Measurements from ENCODE around the gene PAMR1.
"Not testable (repeated sequence)": the region's sequence is repeated elsewhere in the genome, so short reads cannot be mapped to it uniquely, and the experiment has no call there.

PAMR1 gene

GRCh38 chr11:35545391-35546003, 20.1 kb upstream of the PAMR1 start:
- DNase-seq (ENCODE audit: low spot score), result no peak

- no peak for DNase-seq (ENCODE audit: low spot score)
Measured at GRCh38 chr11:35543481-35543880, 18.1 kb upstream of the PAMR1 start.

GRCh38 chr11:35541621-35542375, 16.4 kb upstream of the PAMR1 start:
- DNase-seq (ENCODE audit: low spot score), result peak; percentile 56

GRCh38 chr11:35540526-35540925, 15.1 kb upstream of the PAMR1 start:
- no peak for DNase-seq (ENCODE audit: low spot score)

GRCh38 chr11:35539781-35540281, 14.4 kb upstream of the PAMR1 start:
- peak; percentile 77 for DNase-seq (ENCODE audit: low spot score)

GRCh38 chr11:35539256-35539655, 13.8 kb upstream of the PAMR1 start:
- no peak for DNase-seq (ENCODE audit: low spot score)

GRCh38 chr11:35536470-35536869, 11.1 kb upstream of the PAMR1 start:
- no peak for DNase-seq (ENCODE audit: low spot score)

- DNase-seq (ENCODE audit: low spot score), result no peak
Measured at GRCh38 chr11:35531246-35531645, 5.8 kb upstream of the PAMR1 start.

GRCh38 chr11:35529971-35530495, 4.6 kb upstream of the PAMR1 start:
- peak; percentile 79 for DNase-seq (ENCODE audit: low spot score)

GRCh38 chr11:35526370-35526792, 965 bp upstream of the PAMR1 start:
- no peak for DNase-seq (ENCODE audit: low spot score)

- peak; percentile 37 for DNase-seq (ENCODE audit: low spot score)
Measured at GRCh38 chr11:35524780-35525179, 636 bp downstream of the PAMR1 start.

- DNase-seq (ENCODE audit: low spot score), result no peak
Measured at GRCh38 chr11:35523861-35524260, 1.6 kb downstream of the PAMR1 start.

- peak; percentile 34 for DNase-seq (ENCODE audit: low spot score)
Measured at GRCh38 chr11:35523331-35523768, 2.1 kb downstream of the PAMR1 start.

- DNase-seq (ENCODE audit: low spot score), result not testable (repeated sequence)
Measured at GRCh38 chr11:35522091-35522490, 3.3 kb downstream of the PAMR1 start.

GRCh38 chr11:35520376-35520775, 5.0 kb downstream of the PAMR1 start:
- no peak for DNase-seq (ENCODE audit: low spot score)

GRCh38 chr11:35518766-35519165, 6.7 kb downstream of the PAMR1 start:
- DNase-seq (ENCODE audit: low spot score), result peak; percentile 28

GRCh38 chr11:35517481-35517880, 7.9 kb downstream of the PAMR1 start:
- no peak for DNase-seq (ENCODE audit: low spot score)

GRCh38 chr11:35516403-35516802, 9.0 kb downstream of the PAMR1 start:
- no peak for DNase-seq (ENCODE audit: low spot score)

- peak; percentile 84 for DNase-seq (ENCODE audit: low spot score)
Measured at GRCh38 chr11:35515224-35515623, 10.2 kb downstream of the PAMR1 start.

- no peak for DNase-seq (ENCODE audit: low spot score)
Measured at GRCh38 chr11:35514481-35514880, 10.9 kb downstream of the PAMR1 start.

GRCh38 chr11:35511666-35512065, 13.8 kb downstream of the PAMR1 start:
- peak; percentile 85 for DNase-seq (ENCODE audit: low spot score)

GRCh38 chr11:35507688-35508087, 17.7 kb downstream of the PAMR1 start:
- DNase-seq (ENCODE audit: low spot score), result no peak

GRCh38 chr11:35501776-35502175, 23.6 kb downstream of the PAMR1 start:
- no peak for DNase-seq (ENCODE audit: low spot score)
